Measurements from ENCODE around the gene ATXN3L. TPM values are rescaled to one million over a fixed set of nuclear protein-coding genes. Genes with fewer than 3 reads are reported as not detected.

ATXN3L gene
- total RNA-seq, 4 donors from 2014 or later, result not detected

GRCh38 chrX:13285693-13286092 lies 34.2 kb downstream of the ATXN3L start:
- H3K4me1 ChIP-seq, result no peaks in the 10 kb centered on the region
- intact Hi-C loops (cut with DNase I; ENCODE audit: low total_unique reads), result no loop called here
- WGBS, 2 donors (ENCODE audit: low coverage in 1 of 2), result 85% methylated on average over 7 of the region's 7 CpGs; no CpG with 5 or more reads in 1 of the 2 donors
- TF ChIP-seq EP300 (IDR thresholded peaks at IDR 0.05; ENCODE audit: low read depth), result no peak
- TF ChIP-seq CTCF (IDR thresholded peaks at IDR 0.05), result no peak
- no peak for TF ChIP-seq POLR2AphosphoS5 (IDR thresholded peaks at IDR 0.05)
- no peak for TF ChIP-seq POLR2A (IDR thresholded peaks at IDR 0.05)
- no peak for DNase-seq
- in situ Hi-C loops (cut with MboI; ENCODE audit: low pct_ligation_motif_present in 1 of 4, low pct_unique_long_range_greater_than_20kb in 1 of 4, low sequenced_read_pairs in 3 of 4), result no loop called here
- no peak overlapping the region for H3K4me3 ChIP-seq
- no peaks in the 10 kb centered on the region for H3K9me3 ChIP-seq
- no peaks in the 10 kb centered on the region for H3K27me3 ChIP-seq
- H3K27ac ChIP-seq, result no peak overlapping the region
- H3K36me3 ChIP-seq, result no peaks in the 10 kb centered on the region

- no peak for DNase-seq
- Histone ChIP-seq H3K36me3 (no peaks in the 10 kb centered on the region), H3K27me3 (no peaks in the 10 kb centered on the region), H3K27ac (no peak overlapping the region), H3K9me3 (no peaks in the 10 kb centered on the region), H3K4me1 (no peaks in the 10 kb centered on the region), H3K4me3 (no peak overlapping the region)
- in situ Hi-C loops (cut with MboI; ENCODE audit: low pct_ligation_motif_present in 1 of 4, low pct_unique_long_range_greater_than_20kb in 1 of 4, low sequenced_read_pairs in 3 of 4), result no loop called here
- TF ChIP-seq POLR2AphosphoS5 (IDR thresholded peaks at IDR 0.05) (no peak), CTCF (IDR thresholded peaks at IDR 0.05) (no peak), EP300 (IDR thresholded peaks at IDR 0.05; ENCODE audit: low read depth) (no peak), POLR2A (IDR thresholded peaks at IDR 0.05) (no peak)
- 96% methylated on average over 5 of the region's 5 CpGs; no CpG with 5 or more reads in 1 of the 2 donors for WGBS, 2 donors (ENCODE audit: low coverage in 1 of 2)
- intact Hi-C loops (cut with DNase I; ENCODE audit: low total_unique reads), result no loop called here
Observed at GRCh38 chrX:13285229-13285628, 34.6 kb downstream of the ATXN3L start.

DNA sequence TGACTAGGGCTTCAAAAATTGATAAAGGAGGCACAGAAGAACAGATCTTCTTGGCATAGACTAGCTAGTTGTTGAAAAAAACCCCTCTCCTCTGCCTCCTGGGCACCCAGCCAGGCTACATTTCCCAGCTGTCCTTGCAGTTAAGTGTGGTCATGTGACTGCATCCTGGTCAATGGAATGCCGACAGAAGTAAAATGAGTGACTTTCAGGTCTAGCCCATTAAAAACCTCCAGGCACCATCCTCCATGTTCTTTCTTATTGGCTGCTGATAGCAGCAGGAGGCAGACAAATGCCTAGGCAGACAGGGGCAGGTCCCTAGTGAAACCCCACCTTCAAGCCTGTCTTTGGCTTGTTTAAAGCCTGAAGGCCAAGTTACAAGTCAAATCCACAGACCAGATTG lies 35.3 kb downstream of the ATXN3L start:
- intact Hi-C loops (cut with DNase I; ENCODE audit: low total_unique reads), result no loop called here
- no peak for DNase-seq
- TF ChIP-seq POLR2A (IDR thresholded peaks at IDR 0.05) (no peak), CTCF (IDR thresholded peaks at IDR 0.05) (no peak), EP300 (IDR thresholded peaks at IDR 0.05; ENCODE audit: low read depth) (no peak), POLR2AphosphoS5 (IDR thresholded peaks at IDR 0.05) (no peak)
- Histone ChIP-seq H3K36me3 (no peaks in the 10 kb centered on the region), H3K27me3 (no peaks in the 10 kb centered on the region), H3K27ac (no peak overlapping the region), H3K4me3 (no peak overlapping the region), H3K9me3 (no peaks in the 10 kb centered on the region), H3K4me1 (no peaks in the 10 kb centered on the region)
- in situ Hi-C loops (cut with MboI; ENCODE audit: low pct_ligation_motif_present in 1 of 4, low pct_unique_long_range_greater_than_20kb in 1 of 4, low sequenced_read_pairs in 3 of 4), result no loop called here
- 84% methylated on average over 1 of the region's 1 CpG; no CpG with 5 or more reads in 1 of the 2 donors for WGBS, 2 donors (ENCODE audit: low coverage in 1 of 2)

DNA sequence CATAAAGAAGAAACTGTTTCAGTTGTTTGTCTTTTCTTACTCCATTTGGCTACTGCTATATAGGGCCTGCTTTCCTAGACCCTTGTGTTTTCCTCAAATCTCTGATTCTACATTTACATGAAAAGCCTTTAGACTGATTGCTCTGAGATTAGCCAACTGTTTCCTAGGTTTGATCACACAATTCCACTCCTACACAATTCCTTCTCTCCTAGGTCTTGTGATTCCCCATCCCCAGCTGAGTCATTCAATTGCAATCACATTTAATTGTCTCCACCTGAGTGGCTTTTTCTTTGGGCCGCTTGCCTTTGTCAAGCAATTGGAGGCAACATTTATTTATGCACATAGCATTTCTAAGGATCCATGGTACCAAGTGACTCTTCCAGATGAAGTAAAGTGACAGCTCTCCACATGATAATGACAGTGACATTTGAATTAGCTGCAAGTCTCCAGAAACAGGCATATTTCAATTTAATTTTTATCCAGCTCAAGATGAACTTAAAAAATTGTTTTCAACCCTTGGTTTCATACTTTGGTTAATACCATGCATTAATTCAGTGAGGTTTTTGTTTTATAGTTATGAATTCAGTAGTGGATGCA lies 35.8 kb downstream of the ATXN3L start:
- H3K4me1 ChIP-seq, result no peaks in the 10 kb centered on the region
- no peaks in the 10 kb centered on the region for H3K9me3 ChIP-seq
- 67 to 83% methylated on average over 1 of the region's 1 CpG for WGBS, 2 donors (ENCODE audit: low coverage in 1 of 2)
- in situ Hi-C loops (cut with MboI; ENCODE audit: low pct_ligation_motif_present in 1 of 4, low pct_unique_long_range_greater_than_20kb in 1 of 4, low sequenced_read_pairs in 3 of 4) (no loop called here), intact Hi-C loops (cut with DNase I; ENCODE audit: low total_unique reads) (no loop called here)
- no peaks in the 10 kb centered on the region for H3K27me3 ChIP-seq
- H3K27ac ChIP-seq, result no peak overlapping the region
- no peak for TF ChIP-seq CTCF (IDR thresholded peaks at IDR 0.05)
- no peak for DNase-seq
- H3K4me3 ChIP-seq, result no peak overlapping the region
- H3K36me3 ChIP-seq, result no peaks in the 10 kb centered on the region
